Activated CD8-positive, alpha-beta memory T cell treated with anti-CD3 and anti-CD28 coated beads, Interleukin-2, amount 10 ng/mL, durations not matched to agents 7 days and 5 days (primary cell): ENCODE results near the gene CSF2RB. TPM values are rescaled to one million over a fixed set of nuclear protein-coding genes. Genes with fewer than 3 reads are reported as not detected.

Source experiments
- ATAC-seq: fragments of 150-1000 bp; cut with Tn5 transposase; one replicate; pipeline ENCODE4 v1.10.0; 2021; ENCODE audit warnings: moderate library complexity
- CTCF ChIA-PET: fragments of 350-600 bp; sonication (Branson Sonifier 250); formaldehyde crosslinking; loops from one replicate; lab custom pipeline; 2021; ENCODE audit warnings: antibody characterized with exemption; lab: Charles Lee
- DNase-seq: peaks from one replicate; pipeline ENCODE4 v3.0.0-alpha.2; 2020
- H3K27ac Mint-ChIP-seq: one replicate; pipeline ENCODE4 v1.8.0; 2021; ENCODE audit warnings: mild to moderate bottlenecking, mixed read lengths
- H3K27me3 Mint-ChIP-seq: one replicate; pipeline ENCODE4 v1.8.0; 2021; ENCODE audit warnings: mixed read lengths
- H3K36me3 Mint-ChIP-seq: one replicate; pipeline ENCODE4 v1.8.0; 2021; ENCODE audit warnings: mild to moderate bottlenecking, mixed read lengths
- H3K4me1 Mint-ChIP-seq: one replicate; pipeline ENCODE4 v1.8.0; 2021; ENCODE audit warnings: mixed read lengths
- H3K4me3 Mint-ChIP-seq: one replicate; pipeline ENCODE4 v1.8.0; 2021; ENCODE audit warnings: mild to moderate bottlenecking, moderate library complexity, mixed read lengths
- H3K9me3 Mint-ChIP-seq: one replicate; pipeline ENCODE4 v1.8.0; 2022; ENCODE audit warnings: low read depth, mixed read lengths
- total RNA-seq, 2 experiments: library from RNA; stranded (reverse); gene quantifications; one replicate each; pipeline ENCODE4 v1.2.3, GENCODE V29; 2021

The CSF2RB gene
- total RNA-seq, 2 experiments from 2014 or later = 3.0 to 26.9 TPM

DNA sequence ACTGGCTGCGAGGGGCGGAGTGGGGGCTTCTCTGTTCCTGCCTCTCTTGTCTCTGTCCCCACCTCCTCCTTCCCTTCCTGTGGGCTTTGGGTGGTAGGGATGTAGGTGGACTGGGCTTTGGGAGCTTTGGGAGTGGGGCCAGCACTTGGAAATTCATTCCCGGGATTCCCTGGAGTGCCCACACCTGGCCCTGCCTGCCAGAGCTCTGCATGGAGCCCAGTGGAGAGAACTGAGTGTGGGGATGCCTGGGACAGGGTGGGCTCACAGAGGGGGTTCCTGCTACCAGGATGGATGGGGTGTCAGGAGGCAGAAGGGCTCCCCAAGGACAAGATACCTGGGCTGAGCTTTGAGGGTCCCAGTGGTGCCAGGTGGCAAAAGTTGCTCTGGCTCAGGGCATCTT, 22.3 kb downstream of the CSF2RB start:
- no peak overlapping the region for H3K4me3 Mint-ChIP-seq
- DNase-seq (no peak), ATAC-seq (no peak)
- peaks cover 6% of the 10 kb centered on the region for H3K27me3 Mint-ChIP-seq
- H3K9me3 Mint-ChIP-seq = no peaks in the 10 kb centered on the region
- CTCF ChIA-PET = interaction anchor here (1.6 to 2.9 kb wide), 2 partner anchors 42 to 79 kb away, joined by 7 to 10 read pairs; no protein-coding TSS in a partner anchor
- H3K4me1 Mint-ChIP-seq = peaks cover 4% of the 10 kb centered on the region
- H3K36me3 Mint-ChIP-seq = no peaks in the 10 kb centered on the region
- no peak overlapping the region for H3K27ac Mint-ChIP-seq

GRCh38 chr22:36936362-36937116, 23.1 kb downstream of the CSF2RB start:
- Mint-ChIP-seq H3K36me3 (no peaks in the 10 kb centered on the region), H3K27me3 (peaks cover 8% of the 10 kb centered on the region), H3K4me1 (peaks cover 4% of the 10 kb centered on the region), H3K9me3 (no peaks in the 10 kb centered on the region), H3K27ac (peak overlapping the region; percentile 34), H3K4me3 (no peak overlapping the region)
- CTCF ChIA-PET = interaction anchor here (1.6 to 2.9 kb wide), 3 partner anchors 41 to 80 kb away, joined by 3 to 10 read pairs (median 7); no protein-coding TSS in a partner anchor
- DNase-seq (no peak), ATAC-seq (no peak)

DNA sequence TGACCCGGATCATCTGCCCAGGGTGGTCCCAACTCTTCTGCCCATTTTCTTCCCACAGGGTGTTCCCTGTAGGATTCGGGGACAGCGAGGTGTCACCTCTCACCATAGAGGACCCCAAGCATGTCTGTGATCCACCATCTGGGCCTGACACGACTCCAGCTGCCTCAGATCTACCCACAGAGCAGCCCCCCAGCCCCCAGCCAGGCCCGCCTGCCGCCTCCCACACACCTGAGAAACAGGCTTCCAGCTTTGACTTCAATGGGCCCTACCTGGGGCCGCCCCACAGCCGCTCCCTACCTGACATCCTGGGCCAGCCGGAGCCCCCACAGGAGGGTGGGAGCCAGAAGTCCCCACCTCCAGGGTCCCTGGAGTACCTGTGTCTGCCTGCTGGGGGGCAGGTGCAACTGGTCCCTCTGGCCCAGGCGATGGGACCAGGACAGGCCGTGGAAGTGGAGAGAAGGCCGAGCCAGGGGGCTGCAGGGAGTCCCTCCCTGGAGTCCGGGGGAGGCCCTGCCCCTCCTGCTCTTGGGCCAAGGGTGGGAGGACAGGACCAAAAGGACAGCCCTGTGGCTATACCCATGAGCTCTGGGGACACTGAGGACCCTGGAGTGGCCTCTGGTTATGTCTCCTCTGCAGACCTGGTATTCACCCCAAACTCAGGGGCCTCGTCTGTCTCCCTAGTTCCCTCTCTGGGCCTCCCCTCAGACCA, 24.0 kb downstream of the CSF2RB start:
- DNase-seq (no peak), ATAC-seq (no peak)
- Mint-ChIP-seq H3K27ac (no peak overlapping the region), H3K4me1 (peaks cover 4% of the 10 kb centered on the region), H3K36me3 (no peaks in the 10 kb centered on the region), H3K27me3 (peaks cover 10% of the 10 kb centered on the region), H3K4me3 (no peak overlapping the region), H3K9me3 (no peaks in the 10 kb centered on the region)
- CTCF ChIA-PET = interaction anchor here (1.6 to 2.9 kb wide), 2 partner anchors 40 to 81 kb away, joined by 3 to 10 read pairs; no protein-coding TSS in a partner anchor

- DNase-seq (no peak), ATAC-seq (no peak)
- Mint-ChIP-seq H3K4me1 (peaks cover 4% of the 10 kb centered on the region), H3K9me3 (no peaks in the 10 kb centered on the region), H3K27ac (no peak overlapping the region), H3K27me3 (peaks cover 10% of the 10 kb centered on the region), H3K4me3 (no peak overlapping the region), H3K36me3 (no peaks in the 10 kb centered on the region)
- CTCF ChIA-PET = interaction anchor here (1.6 to 2.9 kb wide), 2 partner anchors 39 to 81 kb away, joined by 3 to 10 read pairs; no protein-coding TSS in a partner anchor
These were observed 24.6 kb downstream of the CSF2RB start for GRCh38 chr22:36938028-36938425.

DNA sequence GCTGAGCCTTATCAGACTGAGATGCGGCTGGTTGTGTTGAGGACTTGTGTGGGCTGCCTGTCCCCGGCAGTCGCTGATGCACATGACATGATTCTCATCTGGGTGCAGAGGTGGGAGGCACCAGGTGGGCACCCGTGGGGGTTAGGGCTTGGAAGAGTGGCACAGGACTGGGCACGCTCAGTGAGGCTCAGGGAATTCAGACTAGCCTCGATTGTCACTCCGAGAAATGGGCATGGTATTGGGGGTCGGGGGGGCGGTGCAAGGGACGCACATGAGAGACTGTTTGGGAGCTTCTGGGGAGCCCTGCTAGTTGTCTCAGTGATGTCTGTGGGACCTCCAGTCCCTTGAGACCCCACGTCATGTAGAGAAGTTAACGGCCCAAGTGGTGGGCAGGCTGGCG, 25.5 kb downstream of the CSF2RB start:
- no peaks in the 10 kb centered on the region for H3K9me3 Mint-ChIP-seq
- peaks cover 10% of the 10 kb centered on the region for H3K27me3 Mint-ChIP-seq
- H3K4me3 Mint-ChIP-seq = no peak overlapping the region
- DNase-seq (peak; percentile 18), ATAC-seq (no peak)
- CTCF ChIA-PET = no interaction called here
- H3K4me1 Mint-ChIP-seq = peaks cover 4% of the 10 kb centered on the region
- no peak overlapping the region for H3K27ac Mint-ChIP-seq
- H3K36me3 Mint-ChIP-seq = no peaks in the 10 kb centered on the region

GRCh38 chr22:36940676-36941075, 27.2 kb downstream of the CSF2RB start:
- H3K9me3 Mint-ChIP-seq = no peaks in the 10 kb centered on the region
- peaks cover 17% of the 10 kb centered on the region for H3K27me3 Mint-ChIP-seq
- no peaks in the 10 kb centered on the region for H3K36me3 Mint-ChIP-seq
- H3K27ac Mint-ChIP-seq = no peak overlapping the region
- H3K4me3 Mint-ChIP-seq = no peak overlapping the region
- ATAC-seq (no peak), DNase-seq (no peak)
- peaks cover 4% of the 10 kb centered on the region for H3K4me1 Mint-ChIP-seq
- CTCF ChIA-PET = interaction anchor here (1.0 to 1.8 kb wide), 2 partner anchors 37 to 84 kb away, joined by 3 to 5 read pairs; no protein-coding TSS in a partner anchor

GRCh38 chr22:36942556-36942955, 29.1 kb downstream of the CSF2RB start:
- no peaks in the 10 kb centered on the region for H3K9me3 Mint-ChIP-seq
- ATAC-seq (no peak), DNase-seq (no peak)
- no peaks in the 10 kb centered on the region for H3K36me3 Mint-ChIP-seq
- no peak overlapping the region for H3K27ac Mint-ChIP-seq
- peaks cover 17% of the 10 kb centered on the region for H3K27me3 Mint-ChIP-seq
- CTCF ChIA-PET = interaction anchor here (1.0 kb wide), 1 partner anchor 23 kb away, joined by 3 read pairs; no protein-coding TSS in a partner anchor
- H3K4me1 Mint-ChIP-seq = peaks cover 3% of the 10 kb centered on the region
- no peak overlapping the region for H3K4me3 Mint-ChIP-seq

GRCh38 chr22:36946421-36947158, 33.2 kb downstream of the CSF2RB start:
- Mint-ChIP-seq H3K4me3 (no peak overlapping the region), H3K27ac (no peak overlapping the region), H3K36me3 (no peaks in the 10 kb centered on the region), H3K4me1 (peaks cover 3% of the 10 kb centered on the region), H3K9me3 (no peaks in the 10 kb centered on the region), H3K27me3 (peaks cover 14% of the 10 kb centered on the region)
- ATAC-seq (no peak), DNase-seq (no peak)
- CTCF ChIA-PET = interaction anchor here (0.5 to 1.5 kb wide), 2 partner anchors 31 to 278 kb away, joined by 3 read pairs; no protein-coding TSS in a partner anchor

- Mint-ChIP-seq H3K36me3 (no peaks in the 10 kb centered on the region), H3K27me3 (peaks cover 12% of the 10 kb centered on the region), H3K4me1 (peaks cover 3% of the 10 kb centered on the region), H3K4me3 (no peak overlapping the region), H3K27ac (no peak overlapping the region), H3K9me3 (no peaks in the 10 kb centered on the region)
- ATAC-seq = no peak
- no peak for DNase-seq
- CTCF ChIA-PET = interaction anchor here (1.0 kb wide), 1 partner anchor 92 kb away, joined by 4 read pairs; no protein-coding TSS in a partner anchor
These were observed 35.1 kb downstream of the CSF2RB start for GRCh38 chr22:36948273-36949225.

- Mint-ChIP-seq H3K27ac (no peak overlapping the region), H3K27me3 (peaks cover 5% of the 10 kb centered on the region), H3K9me3 (peaks cover 4% of the 10 kb centered on the region), H3K36me3 (no peaks in the 10 kb centered on the region), H3K4me1 (peaks cover 12% of the 10 kb centered on the region), H3K4me3 (no peak overlapping the region)
- CTCF ChIA-PET = interaction anchor here (1.0 kb wide), 1 partner anchor 95 kb away, joined by 3 read pairs; no protein-coding TSS in a partner anchor
- ATAC-seq (no peak), DNase-seq (no peak)
These were observed 37.6 kb downstream of the CSF2RB start for GRCh38 chr22:36950797-36951590.

DNA sequence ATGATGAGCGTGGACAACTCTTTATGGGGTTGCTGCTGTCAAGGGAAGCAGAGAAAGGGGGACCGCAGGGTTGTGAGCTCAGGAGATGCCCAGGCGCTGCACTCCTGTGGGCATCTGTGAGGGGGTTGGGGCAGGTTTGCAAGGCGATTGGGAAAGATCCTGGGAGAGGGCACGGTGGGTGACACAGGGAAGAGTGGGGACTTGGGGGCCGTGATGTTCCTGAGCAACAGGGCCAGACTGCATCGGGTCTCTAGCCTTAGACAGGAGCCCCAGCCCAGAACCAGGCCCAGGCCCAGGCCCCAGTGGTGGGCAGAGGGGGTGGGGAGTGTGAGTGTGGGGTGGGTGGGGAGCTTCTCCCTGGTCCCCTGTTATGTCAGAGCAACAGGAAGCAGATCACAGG, 38.3 kb downstream of the CSF2RB start:
- Mint-ChIP-seq H3K36me3 (peaks cover 1% of the 10 kb centered on the region), H3K9me3 (peaks cover 8% of the 10 kb centered on the region), H3K27me3 (peaks cover 5% of the 10 kb centered on the region), H3K27ac (no peak overlapping the region), H3K4me1 (peaks cover 11% of the 10 kb centered on the region), H3K4me3 (no peak overlapping the region)
- DNase-seq (no peak), ATAC-seq (no peak)
- CTCF ChIA-PET = no interaction called here
